Urinary bladder (tissue), 4 donors: Measurements from ENCODE around the gene CEBPG. TPM values are rescaled to one million over a fixed set of nuclear protein-coding genes. Genes with fewer than 3 reads are reported as not detected.

Experiments
- DNase-seq: peaks from one replicate; pipeline ENCODE4 v3.0.0-alpha.2; 2015; ENCODE audit errors: extremely low spot score
- H3K27ac ChIP-seq: one replicate; pipeline ENCODE4 v1.5.1; 2013; ENCODE audit warnings: low read depth, mild to moderate bottlenecking, moderate library complexity
- H3K36me3 ChIP-seq: one replicate; pipeline ENCODE4 v1.6.1; 2013; ENCODE audit warnings: mild to moderate bottlenecking, moderate library complexity; ENCODE audit not compliant: insufficient read depth
- H3K4me1 ChIP-seq: one replicate; pipeline ENCODE4 v1.6.1; 2013; ENCODE audit warnings: mild to moderate bottlenecking, moderate library complexity; ENCODE audit not compliant: insufficient read depth
- H3K4me3 ChIP-seq: one replicate; pipeline ENCODE4 v1.5.1; 2013; ENCODE audit warnings: low read depth, low read length
- WGBS: extraction: QIAGEN DNeasy Blood & Tissue Kit; methylation state at CpG from one replicate; pipeline ENCODE4 v1.1.7; 2013; 5-methylcytosine and 5-hydroxymethylcytosine counted together
- polyA plus RNA-seq: library from polyadenylated mRNA; stranded (reverse); fragments of 200-250 nt; gene quantifications from one replicate; pipeline ENCODE4 v1.2.3, GENCODE V29; 2013
- total RNA-seq: library from RNA; depleted of rRNA; stranded (reverse); fragments of >200 nt; gene quantifications from one replicate; pipeline ENCODE4 v1.2.3, GENCODE V29; 2014
- donor health status: healthy with polysubstance abuse.
- donor health status: healthy.

Gene CEBPG
- total and polyA plus RNA-seq, 2 donors = 19.9 to 28.9 TPM

DNA sequence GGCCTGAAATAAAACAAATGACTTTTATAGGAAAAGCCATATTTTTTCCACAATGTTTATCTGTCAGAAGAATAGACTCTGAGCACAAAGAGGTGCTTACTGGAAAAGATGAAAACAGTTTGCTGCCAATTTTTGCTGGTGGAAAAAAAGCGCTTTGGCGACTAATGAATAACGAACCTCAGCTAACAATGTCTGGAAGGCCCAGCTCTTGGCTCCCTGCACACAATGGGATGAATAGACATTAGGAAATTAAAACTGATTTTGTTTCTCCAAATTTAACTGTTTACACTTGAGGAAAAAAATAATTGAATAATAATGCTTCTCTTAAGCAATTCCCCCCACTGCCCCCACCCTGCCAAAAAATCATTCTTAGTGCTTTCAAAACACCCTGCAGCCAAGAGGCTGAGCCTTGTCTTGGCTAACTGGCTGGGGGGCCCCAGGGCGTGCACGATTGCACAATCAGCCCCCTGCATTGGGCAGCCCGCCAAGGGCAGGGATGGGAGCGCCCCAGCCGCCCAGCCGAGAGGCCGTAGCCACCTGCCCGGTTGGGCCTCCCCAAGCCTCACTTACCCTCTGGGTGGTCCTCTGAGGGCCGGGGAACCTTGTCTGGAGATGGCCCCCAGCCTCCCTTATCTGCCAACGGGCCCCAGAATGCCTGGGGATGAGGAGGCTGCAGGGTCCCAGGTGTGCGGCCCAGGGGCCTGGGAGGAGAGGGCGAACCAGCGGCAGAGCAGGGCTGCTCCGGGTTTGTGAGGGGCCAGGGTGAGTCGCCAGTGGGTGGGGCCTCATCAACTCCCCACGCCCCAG is 16.8 kb downstream of the CEBPG start:
- Histone ChIP-seq H3K4me3 (no peak overlapping the region), H3K4me1 (no peaks in the 10 kb centered on the region), H3K27ac (no peak overlapping the region), H3K36me3 (no peaks in the 10 kb centered on the region)
- 26% methylated on average over 19 of the region's 19 CpGs for WGBS
- peak; percentile 88 for DNase-seq

DNA sequence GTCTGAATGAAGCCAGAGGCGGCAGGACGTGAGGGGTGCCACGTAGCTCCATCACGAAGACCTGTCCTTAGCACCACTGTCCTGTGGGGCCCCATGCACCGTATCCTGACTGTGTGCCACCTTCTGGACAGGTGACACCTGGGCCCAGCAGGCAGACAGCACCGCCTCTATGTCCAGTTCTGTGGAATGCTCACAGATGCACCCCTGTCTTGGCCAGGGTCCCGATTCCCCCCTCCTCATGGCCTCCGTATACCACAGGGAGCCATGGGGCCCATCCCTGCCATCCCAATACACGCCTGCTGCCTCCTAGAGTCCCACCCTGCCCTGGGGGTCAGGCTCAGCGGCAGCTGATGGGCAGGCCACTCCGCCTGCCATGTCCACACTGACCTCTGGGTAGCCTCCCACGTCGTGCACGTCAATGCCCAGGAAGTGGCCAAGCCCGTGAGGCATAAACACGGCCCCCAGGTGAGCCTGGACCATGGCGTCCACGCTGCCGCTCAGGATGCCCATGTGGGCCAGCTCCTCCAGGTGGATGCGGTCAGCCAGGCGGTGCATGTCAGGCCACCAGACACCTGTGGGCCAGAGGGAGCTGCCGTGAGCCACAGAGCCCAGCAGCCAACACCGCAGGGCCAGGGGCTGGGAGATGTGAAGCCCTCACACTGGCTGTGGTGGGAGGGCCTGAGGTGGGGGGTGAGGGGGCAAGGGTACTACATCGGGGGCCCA is 17.6 kb downstream of the CEBPG start:
- WGBS = 81% methylated on average over 24 of the region's 24 CpGs
- H3K27ac ChIP-seq = no peak overlapping the region
- no peak overlapping the region for H3K4me3 ChIP-seq
- no peaks in the 10 kb centered on the region for H3K36me3 ChIP-seq
- no peak for DNase-seq
- no peaks in the 10 kb centered on the region for H3K4me1 ChIP-seq

DNA sequence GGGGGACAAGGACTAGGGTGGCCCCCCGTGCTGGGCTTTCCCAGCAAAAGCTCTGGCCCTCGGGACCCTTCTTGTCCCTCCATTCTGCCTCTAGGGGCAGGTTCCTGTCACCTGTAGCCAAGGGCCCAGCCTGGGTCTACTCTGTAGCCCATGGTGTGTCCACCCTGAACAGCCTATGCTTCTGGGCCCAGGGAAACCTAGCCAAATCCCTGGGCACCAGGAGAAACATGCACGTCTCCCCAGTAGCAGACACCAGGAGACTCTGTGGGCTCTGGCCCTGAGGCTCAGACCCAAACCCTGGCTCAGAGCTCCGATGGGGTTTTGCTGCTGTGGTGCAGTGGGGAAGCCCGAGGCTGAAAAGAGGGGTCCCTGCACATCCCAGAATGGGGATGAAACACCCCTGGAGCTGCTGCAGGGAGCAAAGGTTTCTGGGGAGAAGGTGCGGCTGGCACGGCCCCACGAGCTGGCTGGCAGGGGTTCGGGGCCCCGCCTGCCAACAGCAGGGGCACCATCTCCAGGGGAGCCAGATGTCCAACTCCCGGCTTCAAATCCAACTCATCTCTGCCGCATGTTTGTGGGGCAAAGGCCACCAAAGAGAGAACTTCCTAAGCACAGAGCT is 18.2 kb downstream of the CEBPG start:
- WGBS = 88% methylated on average over 12 of the region's 12 CpGs
- no peak for DNase-seq
- Histone ChIP-seq H3K4me3 (no peak overlapping the region), H3K36me3 (no peaks in the 10 kb centered on the region), H3K27ac (no peak overlapping the region), H3K4me1 (no peaks in the 10 kb centered on the region)

DNA sequence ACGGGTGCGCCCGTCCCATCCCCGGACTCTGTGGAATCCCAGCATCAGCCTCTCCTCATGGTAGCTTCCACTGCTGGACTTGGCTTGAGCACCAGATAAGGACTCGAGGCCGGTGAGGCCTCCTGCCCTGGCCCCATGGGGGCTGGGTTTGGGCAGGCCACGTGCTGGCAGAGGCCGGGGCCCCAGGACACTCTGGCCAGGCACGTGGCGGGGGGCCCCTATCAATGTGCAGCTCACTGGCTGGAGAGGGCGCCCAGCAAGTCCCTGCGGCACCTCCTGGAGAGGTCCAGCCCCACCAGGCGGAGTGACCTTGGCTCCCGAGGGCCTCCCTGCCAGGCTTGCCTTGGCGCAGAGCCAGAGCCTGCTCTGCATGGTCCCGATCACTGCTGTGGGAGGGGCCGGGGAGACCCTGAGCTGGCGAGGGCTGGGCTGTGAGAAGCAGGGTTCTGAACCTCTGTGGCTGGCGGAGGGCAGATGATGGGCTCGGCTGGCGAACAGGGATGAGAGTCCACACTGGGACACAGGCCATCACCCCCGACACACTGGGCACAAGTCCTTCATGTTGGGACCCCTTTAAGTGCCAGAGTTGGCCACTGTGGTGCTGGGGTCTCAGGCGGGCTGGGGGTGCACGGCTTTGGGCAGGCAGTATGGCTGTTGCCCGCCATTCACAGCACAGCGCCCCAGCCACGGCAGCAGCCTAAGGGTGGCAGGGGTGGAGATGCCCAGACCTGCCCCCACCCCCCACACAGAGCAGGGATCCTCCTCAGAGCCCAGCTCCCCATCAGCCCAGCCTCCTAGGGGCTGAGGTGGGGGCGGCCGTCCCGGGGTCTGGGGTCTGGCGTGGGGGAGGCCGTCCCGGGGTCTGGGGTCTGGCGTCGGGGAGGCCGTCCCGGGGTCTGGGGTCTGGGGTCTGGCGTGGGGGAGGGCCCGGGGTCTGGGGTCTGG is 19.1 kb downstream of the CEBPG start:
- DNase-seq = no peak
- no peak overlapping the region for H3K4me3 ChIP-seq
- no peaks in the 10 kb centered on the region for H3K36me3 ChIP-seq
- H3K27ac ChIP-seq = no peak overlapping the region
- WGBS = 76% methylated on average over 39 of the region's 39 CpGs
- H3K4me1 ChIP-seq = no peaks in the 10 kb centered on the region

DNA sequence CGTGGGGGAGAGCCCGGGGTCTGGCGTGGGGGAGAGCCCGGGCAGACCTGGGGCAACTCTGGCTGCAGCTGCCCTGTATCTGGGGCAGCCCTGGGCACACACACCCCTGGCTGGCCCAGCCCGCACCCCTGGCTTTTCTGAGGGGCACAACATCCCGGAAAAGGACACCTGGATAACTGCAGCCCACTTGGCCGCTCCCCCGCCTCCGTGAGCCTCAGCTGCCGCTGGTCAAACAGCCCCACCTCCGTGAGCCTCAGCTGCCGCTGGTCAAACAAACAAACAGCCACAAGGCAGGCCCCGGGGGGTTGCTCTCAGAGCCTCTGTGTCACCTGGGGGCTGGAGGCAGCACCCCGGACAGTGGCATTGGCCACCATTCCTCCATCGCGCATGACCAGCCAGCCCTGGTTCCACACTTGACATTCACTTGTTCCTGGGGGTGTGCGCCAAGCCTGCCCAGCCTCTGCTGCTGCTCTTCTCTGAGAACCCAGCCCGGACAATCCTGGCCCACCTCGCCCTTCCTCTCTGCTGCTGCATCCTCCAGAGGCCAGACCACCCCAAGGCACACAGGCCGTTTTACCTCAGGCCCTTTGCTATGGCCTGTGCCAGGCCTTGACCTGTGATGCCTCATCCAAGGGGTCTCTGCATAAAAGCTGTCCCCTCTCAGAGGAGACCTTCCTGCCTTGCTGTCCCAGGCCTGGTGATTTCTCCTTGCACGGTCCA is 19.9 kb downstream of the CEBPG start:
- Histone ChIP-seq H3K4me1 (no peaks in the 10 kb centered on the region), H3K4me3 (no peak overlapping the region), H3K27ac (no peak overlapping the region), H3K36me3 (no peaks in the 10 kb centered on the region)
- no peak for DNase-seq
- 84% methylated on average over 21 of the region's 21 CpGs for WGBS

DNA sequence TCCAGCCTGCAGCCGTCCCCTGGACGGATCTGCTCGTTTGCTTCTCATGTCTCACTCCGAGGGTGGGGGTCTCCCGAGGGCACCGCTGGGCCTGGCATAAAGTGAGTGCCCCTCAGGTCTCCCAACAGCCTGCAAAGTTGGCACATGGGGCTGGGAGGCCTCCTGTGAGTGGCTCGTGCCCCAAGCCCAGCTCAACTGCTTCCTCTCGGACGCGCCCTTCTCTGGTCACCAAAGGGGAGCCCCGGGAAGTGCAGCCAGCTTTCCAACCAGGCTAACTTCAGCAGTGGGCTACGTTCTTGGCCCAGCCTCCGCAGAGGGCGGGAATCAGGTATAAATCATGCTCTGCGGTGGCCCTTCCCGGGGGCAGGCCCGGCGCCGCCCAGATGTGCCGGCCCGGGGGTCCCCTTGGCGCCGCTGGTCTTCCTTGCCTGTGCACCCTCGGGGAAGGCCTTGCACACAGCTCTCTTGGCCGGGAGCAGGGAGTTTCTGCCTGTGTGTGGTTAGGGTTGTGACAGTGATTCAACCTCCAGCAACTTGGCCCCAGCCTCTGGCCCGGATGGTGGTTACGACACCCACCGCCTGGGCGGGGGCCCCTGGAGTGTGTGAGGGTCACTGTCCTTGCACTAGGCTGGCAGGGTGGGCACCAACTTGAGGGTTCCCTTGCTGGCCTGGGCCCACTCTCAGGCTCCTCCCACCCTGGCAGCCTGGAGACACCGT is 20.7 kb downstream of the CEBPG start:
- H3K36me3 ChIP-seq = no peaks in the 10 kb centered on the region
- DNase-seq = no peak
- no peak overlapping the region for H3K27ac ChIP-seq
- no peak overlapping the region for H3K4me3 ChIP-seq
- 66% methylated on average over 30 of the region's 30 CpGs for WGBS
- no peaks in the 10 kb centered on the region for H3K4me1 ChIP-seq

DNA sequence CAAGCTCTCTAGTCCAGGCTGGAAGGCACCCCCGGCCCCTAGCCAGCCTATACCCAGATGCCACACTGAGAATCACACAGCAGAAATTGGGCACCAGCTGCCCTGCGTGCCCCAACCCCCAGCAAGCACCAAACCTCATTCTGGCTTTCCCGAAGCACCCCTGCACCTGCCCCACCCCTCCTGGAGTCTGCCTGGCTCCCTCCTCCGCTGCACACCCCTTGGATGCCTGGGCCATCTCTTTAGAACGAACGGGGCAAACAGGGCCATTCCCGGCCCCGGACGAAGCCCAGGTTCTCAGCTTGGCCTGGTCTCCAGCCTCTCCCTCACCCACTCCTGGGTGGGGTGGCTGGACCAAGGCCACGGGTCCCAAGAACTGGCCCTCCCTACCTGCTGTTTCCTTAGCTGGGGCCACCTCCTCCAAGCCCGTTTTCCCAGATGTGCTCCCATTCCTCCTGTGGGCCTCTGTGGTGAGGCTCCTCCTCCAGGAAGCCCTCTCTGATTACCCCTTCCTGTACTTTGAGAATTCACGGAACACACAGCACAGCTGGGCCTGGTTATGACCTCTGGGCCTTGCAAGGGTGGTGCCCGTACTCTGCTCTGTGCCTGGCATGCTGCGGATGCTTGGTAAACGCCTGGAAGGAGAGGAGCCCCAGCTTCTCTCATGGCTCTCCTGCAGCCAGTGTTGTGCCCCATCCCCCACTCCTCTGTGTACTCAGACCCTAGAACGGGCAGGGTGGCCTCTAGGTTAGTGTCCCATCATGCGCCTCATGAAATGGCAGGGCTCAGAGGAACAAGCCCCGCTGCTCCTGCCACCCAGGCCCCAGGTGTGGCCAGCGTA is 21.4 kb downstream of the CEBPG start:
- DNase-seq = no peak
- no peak overlapping the region for H3K27ac ChIP-seq
- no peak overlapping the region for H3K4me3 ChIP-seq
- H3K4me1 ChIP-seq = no peaks in the 10 kb centered on the region
- no peaks in the 10 kb centered on the region for H3K36me3 ChIP-seq
- 79% methylated on average over 19 of the region's 19 CpGs for WGBS

DNA sequence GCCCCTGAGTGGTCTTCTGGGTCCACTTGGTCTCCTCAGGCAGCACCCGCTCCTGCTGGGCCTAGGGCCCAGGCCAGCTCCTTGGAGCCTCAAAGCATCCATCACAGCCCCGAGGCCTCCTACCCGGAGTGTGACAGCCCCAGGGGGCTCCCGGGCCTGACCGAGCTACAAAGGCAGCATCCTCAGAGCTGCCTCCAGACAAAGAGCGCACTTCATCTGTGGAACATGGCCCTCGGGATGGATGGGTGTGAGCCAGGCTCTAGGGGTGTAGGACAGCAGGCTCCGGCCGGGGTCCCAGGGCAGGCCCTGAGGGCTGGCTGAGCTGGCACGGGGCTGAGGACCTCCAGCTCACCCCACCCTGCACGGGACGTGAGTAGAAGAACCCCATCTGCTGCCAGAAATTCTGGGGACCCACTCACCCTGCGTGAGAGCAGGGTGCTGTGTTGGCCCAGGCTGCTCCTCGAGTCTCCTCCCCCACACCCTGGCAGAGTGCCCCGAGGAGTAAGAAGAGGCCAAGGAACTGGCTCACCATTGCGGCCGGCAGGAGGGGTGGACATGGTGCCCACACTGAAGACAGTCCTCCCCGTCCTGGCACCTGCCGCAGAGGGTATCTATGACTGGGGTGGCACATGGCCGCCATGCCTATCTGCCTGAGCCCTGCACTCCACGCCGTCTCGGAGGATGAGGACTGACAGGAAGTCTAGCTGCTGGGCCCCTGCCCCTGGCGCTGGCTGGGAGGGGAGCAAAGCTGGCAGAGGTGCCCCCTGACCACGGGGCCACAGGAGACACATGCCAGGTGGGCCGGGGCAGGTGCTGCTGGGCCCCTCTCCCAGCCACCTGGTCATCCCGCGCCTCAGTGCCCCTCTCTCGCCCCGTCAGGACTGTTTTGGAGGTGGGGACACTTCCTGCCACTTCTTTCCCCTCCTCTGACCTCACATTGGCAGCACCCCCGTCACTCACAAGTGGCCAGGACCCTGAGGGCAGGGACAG is 22.3 kb downstream of the CEBPG start:
- no peak overlapping the region for H3K27ac ChIP-seq
- WGBS = 72% methylated on average over 31 of the region's 31 CpGs
- no peaks in the 10 kb centered on the region for H3K4me1 ChIP-seq
- no peaks in the 10 kb centered on the region for H3K36me3 ChIP-seq
- DNase-seq = no peak
- no peak overlapping the region for H3K4me3 ChIP-seq

DNA sequence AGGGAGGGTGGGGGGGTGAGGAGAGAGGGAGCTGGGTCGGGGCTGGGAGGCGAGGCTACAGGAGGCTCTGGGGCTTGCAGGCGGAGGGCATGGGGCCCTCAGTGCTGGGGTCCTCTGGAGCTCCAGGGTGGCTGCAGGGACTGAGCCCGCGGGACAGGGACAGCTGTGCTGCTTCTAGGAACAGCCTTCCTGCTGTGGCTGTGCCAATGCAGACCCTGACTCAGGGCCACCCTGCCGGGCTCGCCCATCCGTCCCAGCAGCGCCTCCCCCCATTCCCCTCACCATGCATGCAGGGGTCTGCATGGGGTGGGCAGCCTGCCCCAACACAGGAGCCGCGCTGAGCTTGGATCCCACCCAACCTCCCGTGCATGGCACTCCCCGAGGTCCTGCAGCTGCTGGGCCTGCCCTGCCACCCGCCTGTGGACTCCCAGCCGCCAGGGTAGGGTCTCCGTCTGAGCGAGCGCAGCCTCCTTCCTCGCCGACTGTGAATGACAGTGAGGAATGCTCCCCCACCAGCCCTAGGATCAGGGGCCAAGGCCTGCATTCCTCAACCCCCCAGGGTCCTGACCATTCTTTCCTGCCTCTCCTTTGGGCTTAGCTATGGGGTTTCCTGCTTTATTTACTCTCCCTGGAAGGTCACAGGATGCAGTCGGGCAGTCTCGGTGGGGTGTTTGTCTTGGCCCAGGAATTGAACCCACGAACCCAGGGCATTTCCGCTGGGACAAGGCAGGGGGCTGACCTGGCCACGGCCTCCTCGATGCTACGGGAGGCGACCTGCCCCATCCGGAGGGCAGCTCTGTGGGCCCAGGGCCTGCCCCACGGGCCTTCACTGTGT is 23.4 kb downstream of the CEBPG start:
- H3K4me1 ChIP-seq = no peaks in the 10 kb centered on the region
- no peak overlapping the region for H3K4me3 ChIP-seq
- no peak overlapping the region for H3K27ac ChIP-seq
- WGBS = 78% methylated on average over 30 of the region's 30 CpGs
- H3K36me3 ChIP-seq = no peaks in the 10 kb centered on the region
- DNase-seq = no peak
